IMR-90 (cell line): ENCODE results near the gene UNC79. TPM values are rescaled to one million over a fixed set of nuclear protein-coding genes. Genes with fewer than 3 reads are reported as not detected.

Experiments
- ATAC-seq: fragments of 200-7000 bp; cut with Tn5 transposase; 2 replicates; pipeline ENCODE4 v1.9.1; 2020; ENCODE audit warnings: low read depth, mild to moderate bottlenecking, moderate library complexity
- BruUV-seq: library from RNA; stranded (reverse); fragments of 400-500 nt; replicated peaks from 2 replicates; lab custom pipeline; 2021; lab: Mats Ljungman, UMichigan
- CTCF ChIA-PET: fragments of 300-600 bp; formaldehyde crosslinking; extraction: SDS; loops from one replicate; lab custom pipeline; 2021; ENCODE audit warnings: antibody characterized with exemption; lab: Yijun Ruan, JAX
- POLR2A ChIA-PET: fragments of 300-600 bp; sonication (Branson Sonifier 250); formaldehyde crosslinking; loops from one replicate; lab custom pipeline; 2022; ENCODE audit warnings: antibody characterized with exemption; ENCODE audit not compliant: unreplicated experiment; lab: Charles Lee
- DNase-seq: peaks from one replicate; pipeline ENCODE4 v3.0.0; 2013
- H2AFZ ChIP-seq: replicated peaks from 2 replicates; pipeline ENCODE3; 2013; ENCODE audit warnings: low read length, mild to moderate bottlenecking; ENCODE audit not compliant: poor library complexity
- H2AK5ac ChIP-seq: 2 replicates; pipeline ENCODE4 v1.6.1; 2013; ENCODE audit warnings: low read depth, low read length, inconsistent platforms
- H2AK9ac ChIP-seq: replicated peaks from 2 replicates; pipeline ENCODE3; 2013; ENCODE audit warnings: mild to moderate bottlenecking, low read depth, low read length, moderate library complexity; ENCODE audit not compliant: poor library complexity
- H2BK120ac ChIP-seq: 2 replicates; pipeline ENCODE4 v1.6.1; 2013; ENCODE audit warnings: low read depth, low read length, inconsistent platforms
- H2BK15ac ChIP-seq: 3 replicates; pipeline ENCODE4 v1.6.1; 2013; ENCODE audit warnings: low read depth, low read length, inconsistent platforms
- H2BK20ac ChIP-seq: 2 replicates; pipeline ENCODE4 v1.6.1; 2013; ENCODE audit warnings: low read depth, mild to moderate bottlenecking, inconsistent platforms, low read length, moderate library complexity
- H2BK5ac ChIP-seq: 2 replicates; pipeline ENCODE4 v1.6.1; 2013; ENCODE audit warnings: mild to moderate bottlenecking, low read depth, low read length, inconsistent platforms; ENCODE audit not compliant: poor library complexity, severe bottlenecking
- H3K14ac ChIP-seq: replicated peaks from 2 replicates; pipeline ENCODE4 v1.6.1; 2013; ENCODE audit warnings: low read depth, low read length, inconsistent platforms
- H3K18ac ChIP-seq: 2 replicates; pipeline ENCODE4 v1.6.1; 2013; ENCODE audit warnings: low read depth, low read length, control low read depth
- H3K23ac ChIP-seq: 2 replicates; pipeline ENCODE4 v1.6.1; 2013; ENCODE audit warnings: low read depth, low read length, inconsistent platforms
- H3K27ac ChIP-seq: 2 replicates; pipeline ENCODE4 v1.5.1; 2013; ENCODE audit warnings: mild to moderate bottlenecking, control low read depth, low read length; ENCODE audit not compliant: insufficient read depth
- H3K27me3 ChIP-seq: 2 replicates; pipeline ENCODE4 v1.6.1; 2013; ENCODE audit warnings: low read length; ENCODE audit not compliant: control insufficient read depth, insufficient read depth
- H3K36me3 ChIP-seq: 2 replicates; pipeline ENCODE4 v1.6.1; 2013; ENCODE audit warnings: low read length, mixed read lengths; ENCODE audit not compliant: control insufficient read depth, insufficient read depth
- H3K4ac ChIP-seq: 2 replicates; pipeline ENCODE4 v1.6.1; 2013; ENCODE audit warnings: low read depth, low read length, inconsistent platforms
- H3K4me1 ChIP-seq: 2 replicates; pipeline ENCODE4 v1.6.1; 2013; ENCODE audit warnings: low read length, mixed read lengths; ENCODE audit not compliant: control insufficient read depth, insufficient read depth
- H3K4me2 ChIP-seq: 2 replicates; pipeline ENCODE4 v1.6.1; 2013; ENCODE audit warnings: low read depth, mild to moderate bottlenecking, control low read depth, low read length, moderate library complexity
- H3K4me3 ChIP-seq: 2 replicates; pipeline ENCODE4 v1.5.1; 2013; ENCODE audit warnings: low read depth, mild to moderate bottlenecking, control low read depth, low read length, moderate library complexity; ENCODE audit not compliant: insufficient read depth
- H3K56ac ChIP-seq: 2 replicates; pipeline ENCODE4 v1.6.1; 2013; ENCODE audit warnings: low read length, inconsistent platforms; ENCODE audit not compliant: insufficient read depth; ENCODE audit errors: extremely low read depth
- H3K79me1 ChIP-seq, 2 experiments: 2 replicates each; pipeline ENCODE4 v1.6.1; 2013; ENCODE audit warnings: low read length in 2 of 2, inconsistent platforms in 1 of 2, low read depth in 1 of 2
- H3K9ac ChIP-seq: 2 replicates; pipeline ENCODE4 v1.6.1; 2013; ENCODE audit warnings: low read depth, low read length, control low read depth
- H3K9me1 ChIP-seq: 2 replicates; pipeline ENCODE4 v1.6.1; 2013; ENCODE audit warnings: low read length, inconsistent platforms; ENCODE audit not compliant: insufficient read depth
- H3K9me3 ChIP-seq: 2 replicates; pipeline ENCODE4 v1.6.1; 2013; ENCODE audit warnings: low read length; ENCODE audit not compliant: control insufficient read depth, insufficient read depth
- H4K20me1 ChIP-seq: 2 replicates; pipeline ENCODE4 v1.6.1; 2013; ENCODE audit warnings: low read length, inconsistent platforms; ENCODE audit not compliant: insufficient read depth
- H4K5ac ChIP-seq: 2 replicates; pipeline ENCODE4 v1.6.1; 2013; ENCODE audit warnings: mild to moderate bottlenecking, low read depth, low read length, control low read depth
- H4K8ac ChIP-seq, 2 experiments: 2 replicates each; pipeline ENCODE4 v1.6.1; 2013; ENCODE audit warnings: low read depth in 2 of 2, low read length in 2 of 2, control low read depth in 1 of 2, inconsistent platforms in 1 of 2
- H4K91ac ChIP-seq: 2 replicates; pipeline ENCODE4 v1.6.1; 2013; ENCODE audit warnings: low read depth, low read length, inconsistent platforms; ENCODE audit not compliant: insufficient read depth
- MAZ ChIP-seq: IDR thresholded peaks from 2 replicates; pipeline ENCODE4 v1.6.1; 2012; ENCODE audit warnings: low read depth, mild to moderate bottlenecking, low read length, improper control_type of control experiment, moderate library complexity, borderline replicate concordance
- NFE2L2 ChIP-seq: fragments of 150-350 bp; IDR thresholded peaks from 2 replicates; pipeline ENCODE4 v1.6.1; 2016; ENCODE audit warnings: low read depth, mild to moderate bottlenecking, low read length
- dilution Hi-C: fragments of 300-500 bp; cut with HindIII; formaldehyde crosslinking; loops from one replicate; pipeline ENCODE4 v1.14.3; 2018; ENCODE audit warnings: low sequenced_read_pairs; ENCODE audit not compliant: unreplicated experiment
- in situ Hi-C: fragments of 300-500 bp; cut with MboI; formaldehyde crosslinking; loops from 3 replicates; pipeline ENCODE4 v1.14.3; 2019; ENCODE audit warnings: low sequenced_read_pairs, inconsistent platforms, mixed read lengths
- intact Hi-C: fragments of 100-400 bp; cut with micrococcal nuclease; formaldehyde crosslinking; loops from 2 replicates; pipeline ENCODE4 v1.10.0; 2022
- polyA plus RNA-seq, 3 experiments: library from polyadenylated mRNA; depleted of rRNA; stranded (reverse); fragments of >200 nt; gene quantifications; 2 replicates each; pipeline ENCODE4 v1.2.3, GENCODE V29; 2012; ENCODE audit warnings: low replicate concordance in 1 of 3
- total RNA-seq: library from RNA; depleted of rRNA; stranded (reverse); fragments of >200 nt; gene quantifications from 2 replicates; pipeline ENCODE4 v1.2.3, GENCODE V29; 2012

The UNC79 gene
- total and polyA plus RNA-seq, 2 of the 4 experiments (the other 2 are of a cell fraction): under 0.01 TPM

DNA sequence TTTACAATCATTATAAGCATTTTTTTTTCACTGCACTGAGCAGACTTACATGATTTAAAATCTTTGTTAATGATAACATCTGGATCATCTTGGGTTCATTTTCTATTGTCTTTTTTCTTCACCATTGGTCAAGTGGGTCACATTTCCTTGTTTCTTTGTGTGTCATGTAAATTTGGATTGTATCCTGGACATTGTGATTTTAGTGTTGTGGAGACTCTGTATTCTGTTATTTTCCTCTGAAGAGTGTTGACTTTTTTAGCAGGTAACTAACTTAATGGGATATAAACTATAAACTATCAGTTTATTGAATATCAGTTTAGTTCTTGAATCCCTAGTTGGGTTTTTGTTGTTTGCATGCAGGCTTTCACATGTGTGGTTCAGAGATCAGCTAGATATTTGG, 4.0 kb upstream of the UNC79 start:
- Histone ChIP-seq H3K4me1 (no peaks in the 10 kb centered on the region; the same call in 1 of the 2 replicates), H2AK9ac (no peak overlapping the region), H3K27ac (no peak overlapping the region), H3K14ac (no peak overlapping the region), H2AFZ (no peak overlapping the region), H3K79me1 (no peaks in the 10 kb centered on the region), H2AK5ac (no peak overlapping the region), H4K20me1 (no peaks in the 10 kb centered on the region), H3K4me3 (no peak overlapping the region), H3K9me3 (no peaks in the 10 kb centered on the region), H3K36me3 (no peaks in the 10 kb centered on the region), H4K5ac (no peak overlapping the region), H3K9ac (no peak overlapping the region), H3K18ac (no peak overlapping the region), H3K27me3 (no peaks in the 10 kb centered on the region), H2BK15ac (no peak overlapping the region), H3K23ac (no peak overlapping the region), H3K4me2 (no peak overlapping the region), H2BK20ac (no peak overlapping the region), H4K8ac (no peak overlapping the region), H2BK5ac (no peak overlapping the region), H3K4ac (no peak overlapping the region), H3K56ac (no peak overlapping the region), H2BK120ac (no peak overlapping the region), H3K9me1 (no peaks in the 10 kb centered on the region), H4K91ac (no peak overlapping the region)
- intact Hi-C loops (no loop called here), in situ Hi-C loops (no loop called here), dilution Hi-C loops (no loop called here)
- TF ChIP-seq MAZ: no peak
- TF ChIP-seq NFE2L2: no peak
- ATAC-seq (no peak), DNase-seq (no peak)
- POLR2A ChIA-PET: no interaction called here
- BruUV-seq: no TSS peak
- CTCF ChIA-PET: no interaction called here
